ENCODE measurements around the gene PRLR.
A peak's percentile ranks its signal among the peaks of the same experiment; 100 is the strongest.

PRLR gene

DNA sequence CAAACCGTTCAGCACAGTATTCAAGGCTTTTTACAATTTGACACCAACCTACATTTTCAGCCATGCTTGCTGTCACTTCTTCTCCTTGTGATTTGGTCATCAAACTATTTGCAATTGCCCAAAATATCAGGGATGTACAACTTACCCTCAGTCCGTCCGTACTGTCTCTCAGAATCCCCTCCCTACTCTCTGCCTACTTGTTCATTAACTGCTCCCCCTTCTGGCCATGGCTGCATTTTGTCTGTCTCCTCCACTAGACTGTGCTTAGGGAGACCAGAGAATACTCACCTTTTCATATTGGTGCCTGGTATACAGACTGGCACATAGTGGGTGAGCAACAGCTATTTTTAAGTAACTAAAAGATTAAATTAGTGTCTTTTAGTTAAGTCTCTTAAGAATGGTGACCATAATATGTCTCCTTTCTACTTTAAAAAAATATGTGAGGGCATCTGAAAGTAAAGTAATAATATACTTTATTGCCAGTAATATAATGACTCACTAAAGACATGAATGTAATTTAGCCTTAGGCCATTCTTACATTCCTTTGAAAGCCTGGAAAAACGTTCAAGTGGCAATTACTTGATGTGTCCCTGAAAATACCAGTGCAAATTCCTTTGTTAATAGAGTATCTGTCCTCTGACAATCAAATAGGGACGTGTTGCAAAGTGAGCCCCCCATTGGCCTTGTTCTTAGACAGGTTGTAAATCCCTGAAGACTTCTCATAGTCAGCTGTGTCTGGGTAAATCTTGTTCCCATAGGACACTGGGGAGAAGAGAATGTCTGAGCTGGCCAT lies 27.8 kb downstream of the PRLR start:
- Histone ChIP-seq H3K4me3 (ENCODE audit: low read depth, low read length) (no peak overlapping the region), H3K27ac (no peak overlapping the region), H3K27me3 (replicated peaks) (peaks cover 7% of the 10 kb centered on the region), H3K36me3 (replicated peaks) (no peaks in the 10 kb centered on the region)
- TF ChIP-seq, protein P1, sequence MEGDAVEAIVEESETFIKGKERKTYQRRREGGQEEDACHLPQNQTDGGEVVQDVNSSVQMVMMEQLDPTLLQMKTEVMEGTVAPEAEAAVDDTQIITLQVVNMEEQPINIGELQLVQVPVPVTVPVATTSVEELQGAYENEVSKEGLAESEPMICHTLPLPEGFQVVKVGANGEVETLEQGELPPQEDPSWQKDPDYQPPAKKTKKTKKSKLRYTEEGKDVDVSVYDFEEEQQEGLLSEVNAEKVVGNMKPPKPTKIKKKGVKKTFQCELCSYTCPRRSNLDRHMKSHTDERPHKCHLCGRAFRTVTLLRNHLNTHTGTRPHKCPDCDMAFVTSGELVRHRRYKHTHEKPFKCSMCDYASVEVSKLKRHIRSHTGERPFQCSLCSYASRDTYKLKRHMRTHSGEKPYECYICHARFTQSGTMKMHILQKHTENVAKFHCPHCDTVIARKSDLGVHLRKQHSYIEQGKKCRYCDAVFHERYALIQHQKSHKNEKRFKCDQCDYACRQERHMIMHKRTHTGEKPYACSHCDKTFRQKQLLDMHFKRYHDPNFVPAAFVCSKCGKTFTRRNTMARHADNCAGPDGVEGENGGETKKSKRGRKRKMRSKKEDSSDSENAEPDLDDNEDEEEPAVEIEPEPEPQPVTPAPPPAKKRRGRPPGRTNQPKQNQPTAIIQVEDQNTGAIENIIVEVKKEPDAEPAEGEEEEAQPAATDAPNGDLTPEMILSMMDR (IDR thresholded peaks at IDR 0.05; ENCODE audit: low read depth, low read length, missing control alignments), result peak; percentile 86
- in situ Hi-C loops (cut with HindIII; ENCODE audit: low pct_ligation_motif_present, low sequenced_read_pairs), result no loop called here
- peak; percentile 57 for DNase-seq

DNA sequence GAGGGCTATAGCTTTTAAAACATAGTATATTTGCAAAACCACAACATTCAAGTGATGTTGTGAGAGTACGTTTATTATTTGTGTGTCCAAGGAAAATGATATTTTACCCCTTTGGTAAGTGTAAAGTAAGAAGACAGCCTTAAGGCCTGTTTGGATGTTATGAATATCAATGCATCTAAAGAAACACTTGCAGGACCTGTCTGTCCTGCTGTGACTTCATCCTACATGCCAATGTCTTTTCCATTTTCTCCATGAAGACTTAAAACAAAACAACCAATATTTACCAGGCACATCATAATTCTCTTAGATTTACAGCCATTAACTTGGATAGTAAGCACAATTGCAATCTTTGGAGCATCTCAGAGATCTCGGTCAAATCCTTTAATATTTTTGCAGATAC lies 29.0 kb downstream of the PRLR start:
- TF ChIP-seq, protein P1 (IDR thresholded peaks at IDR 0.05; ENCODE audit: low read depth, low read length, missing control alignments), result no peak
- peaks cover 10% of the 10 kb centered on the region for H3K27me3 ChIP-seq (replicated peaks)
- in situ Hi-C loops (cut with HindIII; ENCODE audit: low pct_ligation_motif_present, low sequenced_read_pairs), result no loop called here
- H3K4me3 ChIP-seq (ENCODE audit: low read depth, low read length), result no peak overlapping the region
- H3K36me3 ChIP-seq (replicated peaks), result no peaks in the 10 kb centered on the region
- DNase-seq, result no peak
- no peak overlapping the region for H3K27ac ChIP-seq

DNA sequence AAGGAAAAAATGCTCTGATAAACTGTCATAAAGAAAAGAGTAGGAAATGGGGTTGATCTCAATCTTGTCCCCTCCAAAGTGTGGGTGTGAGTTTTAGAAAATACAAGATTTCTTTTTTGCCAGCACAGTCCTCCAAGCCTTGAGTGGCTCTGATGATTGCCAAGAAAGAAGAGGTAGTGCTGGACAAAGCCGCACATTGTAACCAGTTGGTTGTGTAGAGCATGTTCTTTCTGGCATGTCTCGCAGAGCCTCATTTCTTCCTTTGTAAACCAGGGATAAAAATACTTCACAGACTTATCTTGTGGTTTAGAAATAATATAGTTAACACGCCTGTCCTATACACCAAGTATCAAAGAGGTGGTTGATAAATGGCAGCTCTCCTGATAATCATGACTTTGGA lies 30.4 kb downstream of the PRLR start:
- H3K27me3 ChIP-seq (replicated peaks), result peaks cover 12% of the 10 kb centered on the region
- in situ Hi-C loops (cut with HindIII; ENCODE audit: low pct_ligation_motif_present, low sequenced_read_pairs), result loop anchor here (25.0 kb wide), 1 partner anchor 113 kb away; no protein-coding TSS in a partner anchor
- no peak overlapping the region for H3K27ac ChIP-seq
- DNase-seq, result no peak
- no peak overlapping the region for H3K4me3 ChIP-seq (ENCODE audit: low read depth, low read length)
- TF ChIP-seq, protein P1 (IDR thresholded peaks at IDR 0.05; ENCODE audit: low read depth, low read length, missing control alignments), result no peak
- H3K36me3 ChIP-seq (replicated peaks), result no peaks in the 10 kb centered on the region

DNA sequence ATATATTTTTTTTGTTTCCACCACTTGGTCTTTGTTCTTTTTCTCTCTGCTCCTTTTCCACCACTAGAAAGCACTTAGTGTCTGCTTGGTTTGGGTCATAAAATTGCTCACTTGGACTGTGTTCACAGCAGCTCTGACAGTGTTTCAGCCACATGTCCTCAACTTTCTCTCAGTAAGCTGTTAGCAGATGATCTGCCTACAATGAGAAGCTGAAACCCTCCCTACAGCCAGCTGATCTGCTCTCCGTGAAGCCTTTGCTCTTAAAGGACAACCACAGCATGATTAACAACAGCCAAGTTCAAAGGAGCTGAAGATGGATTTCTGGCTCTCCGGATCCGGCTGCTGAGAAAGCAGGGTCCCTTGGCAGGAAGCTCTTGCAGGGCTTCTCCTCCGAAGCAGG lies 31.6 kb downstream of the PRLR start:
- H3K27ac ChIP-seq, result no peak overlapping the region
- no peak overlapping the region for H3K4me3 ChIP-seq (ENCODE audit: low read depth, low read length)
- DNase-seq, result peak; percentile 12
- peaks cover 12% of the 10 kb centered on the region for H3K27me3 ChIP-seq (replicated peaks)
- H3K36me3 ChIP-seq (replicated peaks), result no peaks in the 10 kb centered on the region
- TF ChIP-seq, protein P1 (IDR thresholded peaks at IDR 0.05; ENCODE audit: low read depth, low read length, missing control alignments), result no peak
- in situ Hi-C loops (cut with HindIII; ENCODE audit: low pct_ligation_motif_present, low sequenced_read_pairs), result loop anchor here (25.0 kb wide), 1 partner anchor 111 kb away; no protein-coding TSS in a partner anchor

DNA sequence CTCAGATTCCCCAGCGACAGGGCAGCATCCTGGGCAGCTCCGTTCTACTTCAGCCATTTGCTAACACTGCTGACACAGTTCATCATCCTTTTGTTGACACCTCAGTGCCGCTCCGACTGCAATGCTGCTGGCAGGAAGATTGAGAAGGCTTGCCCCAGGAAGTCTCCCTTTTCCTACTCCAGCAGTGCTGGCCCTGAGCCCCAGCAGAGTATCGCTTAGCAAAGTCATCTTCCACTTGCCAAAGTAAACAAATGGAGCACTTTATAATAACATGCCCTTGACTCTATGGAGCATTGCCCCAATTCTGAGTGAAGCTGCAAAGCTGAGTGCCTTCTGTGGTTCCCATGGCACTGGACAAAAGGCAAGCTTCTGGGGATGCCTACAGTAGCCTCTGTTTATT lies 32.2 kb downstream of the PRLR start:
- peaks cover 9% of the 10 kb centered on the region for H3K27me3 ChIP-seq (replicated peaks)
- in situ Hi-C loops (cut with HindIII; ENCODE audit: low pct_ligation_motif_present, low sequenced_read_pairs), result loop anchor here (25.0 kb wide), 1 partner anchor 111 kb away; no protein-coding TSS in a partner anchor
- H3K4me3 ChIP-seq (ENCODE audit: low read depth, low read length), result no peak overlapping the region

More for the DNA sequence above, 32.2 kb downstream of the PRLR start:
- TF ChIP-seq, protein P1 (IDR thresholded peaks at IDR 0.05; ENCODE audit: low read depth, low read length, missing control alignments), result no peak
- Histone ChIP-seq H3K27ac (no peak overlapping the region), H3K36me3 (replicated peaks) (no peaks in the 10 kb centered on the region)
- peak; percentile 38 for DNase-seq
